Measurements from ENCODE around the gene DCST2. TPM values are rescaled to one million over a fixed set of nuclear protein-coding genes. Genes with fewer than 3 reads are reported as not detected.
"Not testable (repeated sequence)": the region's sequence is repeated elsewhere in the genome, so short reads cannot be mapped to it uniquely, and the experiment has no call there.

Gene DCST2
- total and polyA plus RNA-seq, 10 of the 15 experiments (the other 5 are each of a cell fraction or from before 2014, with no cell fraction given): 0.33 to 0.41 (median 0.36) TPM; not detected in 7

DNA sequence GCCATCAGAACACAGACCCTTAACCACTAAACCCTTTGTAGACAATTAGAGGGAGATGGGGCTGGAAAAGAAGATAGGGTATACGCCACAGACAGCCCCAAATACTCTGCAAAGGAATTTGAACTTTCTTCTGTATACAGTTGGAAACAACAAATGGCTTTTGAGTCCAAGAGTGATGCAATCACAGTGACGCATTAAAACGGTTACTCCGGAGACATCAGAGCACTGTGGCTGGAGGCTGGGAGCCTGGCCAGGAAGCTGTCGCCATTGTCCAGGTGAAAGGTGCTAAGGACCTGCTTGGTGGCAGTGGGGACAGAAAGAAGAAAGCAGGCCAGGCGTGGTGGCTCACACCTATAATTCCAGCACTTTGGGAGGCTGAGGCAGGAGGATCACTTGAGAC lies 46.3 kb downstream of the DCST2 start (continued):
- no peak for TF ChIP-seq NR2C1 (IDR thresholded peaks at IDR 0.05)
- TF ChIP-seq PAX8 (IDR thresholded peaks at IDR 0.05): no peak
- no peak for TF ChIP-seq ZNF274 (IDR thresholded peaks at IDR 0.05; ENCODE audit: insufficient read depth, insufficient read length)
- no peak for TF ChIP-seq NFYA (IDR thresholded peaks at IDR 0.05; ENCODE audit: borderline replicate concordance, low read depth, low read length)

- H4K20me1 ChIP-seq (ENCODE audit: control insufficient read depth, insufficient read depth); H3K4me1 ChIP-seq (ENCODE audit: control insufficient read depth, insufficient read depth, low read length); FAIRE-seq; H2AFZ ChIP-seq (ENCODE audit: control insufficient read depth, low read depth, low read length); H3K9me3 ChIP-seq (replicated peaks; ENCODE audit: control insufficient read depth, insufficient read depth, low read length); intact Hi-C loops (cut with micrococcal nuclease; ENCODE audit: unreplicated experiment); DNase-seq (ENCODE audit: low read depth, low spot score); in situ Hi-C loops (cut with MboI); H3K4me3 ChIP-seq; ATAC-seq; BruUV-seq (replicated peaks); H3K4me2 ChIP-seq (ENCODE audit: control insufficient read depth, insufficient read depth); H3K27ac ChIP-seq (ENCODE audit: control insufficient read depth, insufficient read depth); H3K9ac ChIP-seq (ENCODE audit: control insufficient read depth, insufficient read depth, low read length); H3K27me3 ChIP-seq (replicated peaks in 1 of 2; ENCODE audit: control insufficient read depth in 2 of 2, insufficient read depth in 2 of 2, low read length in 1 of 2): not testable (repeated sequence)
- ChIA-PET CTCF (interaction anchor here (0.5 to 20.6 kb wide), 3 partner anchors 11 to 111 kb away, joined by 3 to 226 read pairs (median 13); partner anchors contain the start of genes LENEP and ZBTB7B), RAD21 (ENCODE audit: unreplicated experiment) (interaction anchor here (1.7 kb wide), 1 partner anchor 31 kb away, joined by 5 read pairs; no protein-coding TSS in a partner anchor), POLR2A (interaction anchor here (0.6 kb wide), 1 partner anchor 9 kb away, joined by 3 read pairs; no protein-coding TSS in a partner anchor), SMC1A (ENCODE audit: uncharacterized antibody, unreplicated experiment) (interaction anchor here (6.5 kb wide), 1 partner anchor 10 kb away, joined by 69 read pairs; the partner anchor contains the start of gene LENEP)
- H3K36me3 ChIP-seq (ENCODE audit: control insufficient read depth in 2 of 2, insufficient read depth in 2 of 2, low read length in 1 of 2): peaks cover 15 to 17% of the 10 kb centered on the region in 2 experiments; a peak in 3 of 4 replicates
- peaks cover 22% of the 10 kb centered on the region for H3K79me2 ChIP-seq (ENCODE audit: control insufficient read depth, insufficient read depth, low read length)
- WGBS (ENCODE audit: insufficient coverage, insufficient replicate concordance, low lambda C conversion rate, missing lambda C conversion rate): 98% methylated on average over 3 of the region's 4 CpGs
Measured at GRCh38 chr1:154986736-154987135, 46.8 kb downstream of the DCST2 start.
